Vagina (tissue), 2 donors: ENCODE results near the gene SRD5A1.

Experiments used
- CTCF ChIP-seq, 3 experiments: fragments of 450-650 bp in 2 of 3; fragments of 200-600 bp in 1 of 3; sonication (generic) in 1 of 3; IDR thresholded peaks; one replicate each; pipeline ENCODE4 v1.5.1; 2017 to 2019; ENCODE audit warnings: antibody characterized with exemption in 3 of 3, mild to moderate bottlenecking in 2 of 3, moderate library complexity in 2 of 3
- POLR2A ChIP-seq, 2 donors: fragments of 450-650 bp; IDR thresholded peaks; one replicate each; pipeline ENCODE4 v1.6.1; 2017; ENCODE audit warnings: antibody characterized with exemption in 2 of 2, mild to moderate bottlenecking in 2 of 2, moderate library complexity in 2 of 2

GRCh38 chr5:6700685-6701355, 67.6 kb downstream of the SRD5A1 start:
- no peak for TF ChIP-seq CTCF (IDR thresholded peaks at IDR 0.05)
- TF ChIP-seq POLR2A (IDR thresholded peaks at IDR 0.05) = no peak
